SH-SY5Y (cell line): ENCODE data around the gene MST1.

ENCODE experiments used
- GATA2 ChIP-seq: IDR thresholded peaks from 2 replicates; pipeline ENCODE4 v1.6.1; 2011; ENCODE audit warnings: mild to moderate bottlenecking, low read depth, low read length
- GATA3 ChIP-seq: IDR thresholded peaks from 2 replicates; pipeline ENCODE4 v1.6.1; 2011; ENCODE audit warnings: low read depth, mild to moderate bottlenecking, low read length, moderate library complexity

GRCh38 chr3:49724586-49724985, 35.3 kb upstream of the MST1 start:
- TF ChIP-seq GATA3 (no peak), GATA2 (no peak)
